Pancreas (tissue), 10 donors: ENCODE measurements around the gene CEP131. TPM values are rescaled to one million over a fixed set of nuclear protein-coding genes. Genes with fewer than 3 reads are reported as not detected.

Source experiments
- ATAC-seq, 4 donors: fragments of 200-7000 bp; cut with Tn5 transposase; one replicate each; pipeline versions ENCODE4 v1.8.0 to v1.9.1; 2020; ENCODE audit warnings: mild to moderate bottlenecking in 4 of 4, moderate library complexity in 4 of 4
- DNase-seq, 6 donors: peaks; one replicate each; pipeline ENCODE4 v3.0.0-alpha.2; 2020
- FAIRE-seq: peaks from 2 replicates; lab custom pipeline; 2012; peaks lifted over from hg19 to GRCh38; lab: Jason Lieb, UNC
- H3K27ac ChIP-seq, 4 donors: fragments of 200-600 bp; sonication (generic); 1 replicate in 3 of 4; 2 replicates in 1 of 4; pipeline versions ENCODE4 v1.5.0 to v1.8.0; 2020
- H3K27me3 ChIP-seq, 4 donors: fragments of 200-600 bp; one replicate each; pipeline ENCODE4 v1.8.0; 2021
- H3K36me3 ChIP-seq, 3 donors: fragments of 200-600 bp; sonication (generic) in 1 of 3; one replicate each; pipeline versions ENCODE4 v1.5.0 to v1.8.0; 2020 to 2021
- H3K4me1 ChIP-seq, 3 donors: fragments of 200-600 bp; one replicate each; pipeline ENCODE4 v1.8.0; 2021
- H3K4me3 ChIP-seq, 4 donors: fragments of 200-600 bp; sonication (generic) in 2 of 4; one replicate each; pipeline versions ENCODE4 v1.5.0 to v1.8.0; 2020 to 2021
- H3K9me3 ChIP-seq, 4 donors: fragments of 200-600 bp; one replicate each; pipeline ENCODE4 v1.8.0; 2021
- WGBS, 2 donors: extraction: QIAGEN DNeasy Blood & Tissue Kit; methylation state at CpG; one replicate each; pipeline ENCODE4 v1.1.7; 2013; 5-methylcytosine and 5-hydroxymethylcytosine counted together
- intact Hi-C, 3 donors: fragments of 100-400 bp; cut with DNase I; formaldehyde crosslinking; loops; one replicate each; pipeline versions ENCODE4 v1.11.1 to v1.14.2; 2022
- polyA plus RNA-seq, 2 donors: library from polyadenylated mRNA; stranded (reverse); fragments of 200-250 nt; gene quantifications; one replicate each; pipeline ENCODE4 v1.2.3, GENCODE V29; 2013
- total RNA-seq, 6 donors: library from RNA; stranded (reverse); fragmentation: NEBNext Ultra II Directional in 4 of 6; extraction: Animal tissue kit (Norgen Biotek cat#: 25700) in 4 of 6; gene quantifications; one replicate each; pipeline versions ENCODE4 v1.2.1 to v1.2.4, GENCODE V29; 2021 to 2023
- TF ChIP-seq, protein P1 (sequence below), 4 donors: fragments of 200-600 bp; sonication (generic) in 3 of 4; IDR thresholded peaks; one replicate each; pipeline versions ENCODE4 v1.5.0 to v1.8.0; 2021; ENCODE audit warnings: antibody characterized with exemption in 4 of 4
- donor health status: healthy with polysubstance abuse.
- donor health status: DM: no; HTN: no; CAD: no; lungs with moderate emphysema.
- donor health status: DM: no; HTN: no; CAD: no.
- donor health status: control.
- donor health status: control.
- donor health status: Bipolar disorder and iron deficiency.
- donor health status: DM: yes; HTN: yes; CAD: no.
- donor health status: DM: no; HTN: no; CAD: no.
- donor health status: DM: no; HTN: no; CAD: no.
- donor health status: DM: yes; HTN: yes; CAD: no.

CEP131 gene
- total and polyA plus RNA-seq, 8 donors = 3.4 to 22.8 (median 4.6) TPM

DNA sequence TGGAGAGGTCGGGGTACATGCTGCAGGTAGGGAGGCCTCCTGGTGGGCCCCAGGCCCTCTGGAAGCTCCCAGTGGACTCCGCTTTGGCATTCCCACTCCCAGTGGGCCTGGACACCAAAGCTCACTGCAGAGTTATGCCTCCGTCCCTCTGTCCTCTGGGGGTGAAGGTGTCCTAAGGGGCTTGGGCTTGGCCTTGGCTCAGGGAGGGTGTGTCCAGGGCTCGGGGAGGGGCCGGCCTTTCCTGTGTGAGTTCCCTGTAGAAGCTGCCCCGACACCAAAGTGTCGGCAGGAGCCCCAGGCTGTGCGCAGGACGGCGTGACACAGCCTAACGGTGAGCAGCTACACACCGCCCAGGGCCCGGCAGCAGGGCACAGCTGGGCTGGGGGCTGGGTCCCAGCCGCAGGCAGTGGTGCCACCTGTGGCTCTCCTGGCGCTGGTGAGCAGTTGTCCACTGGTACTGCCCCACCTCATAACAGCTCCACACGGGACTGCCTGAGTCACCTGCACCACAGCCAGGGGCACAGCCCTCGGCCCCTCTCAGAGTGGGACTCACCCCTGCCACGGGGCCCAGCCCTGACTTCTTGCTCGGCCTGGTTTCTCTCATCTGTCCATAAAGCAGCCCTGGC lies 10.0 kb upstream of the CEP131 start:
- Histone ChIP-seq H3K27ac (no peak overlapping the region), H3K36me3 (peaks cover 0 to 8% (median 0%) of the 10 kb centered on the region in 3 donors), H3K27me3 (no peaks in the 10 kb centered on the region), H3K4me3 (no peak overlapping the region), H3K9me3 (no peaks in the 10 kb centered on the region), H3K4me1 (peaks cover 0 to 5% (median 3%) of the 10 kb centered on the region in 3 donors)
- FAIRE-seq (no peak), ATAC-seq (no peak), DNase-seq (peak in 1 of 6 donors; percentile 27)
- intact Hi-C loops = no loop called here
- 87 to 96% methylated on average over 17 to 19 of the region's 19 CpGs for WGBS, 2 donors
- TF ChIP-seq, protein P1, sequence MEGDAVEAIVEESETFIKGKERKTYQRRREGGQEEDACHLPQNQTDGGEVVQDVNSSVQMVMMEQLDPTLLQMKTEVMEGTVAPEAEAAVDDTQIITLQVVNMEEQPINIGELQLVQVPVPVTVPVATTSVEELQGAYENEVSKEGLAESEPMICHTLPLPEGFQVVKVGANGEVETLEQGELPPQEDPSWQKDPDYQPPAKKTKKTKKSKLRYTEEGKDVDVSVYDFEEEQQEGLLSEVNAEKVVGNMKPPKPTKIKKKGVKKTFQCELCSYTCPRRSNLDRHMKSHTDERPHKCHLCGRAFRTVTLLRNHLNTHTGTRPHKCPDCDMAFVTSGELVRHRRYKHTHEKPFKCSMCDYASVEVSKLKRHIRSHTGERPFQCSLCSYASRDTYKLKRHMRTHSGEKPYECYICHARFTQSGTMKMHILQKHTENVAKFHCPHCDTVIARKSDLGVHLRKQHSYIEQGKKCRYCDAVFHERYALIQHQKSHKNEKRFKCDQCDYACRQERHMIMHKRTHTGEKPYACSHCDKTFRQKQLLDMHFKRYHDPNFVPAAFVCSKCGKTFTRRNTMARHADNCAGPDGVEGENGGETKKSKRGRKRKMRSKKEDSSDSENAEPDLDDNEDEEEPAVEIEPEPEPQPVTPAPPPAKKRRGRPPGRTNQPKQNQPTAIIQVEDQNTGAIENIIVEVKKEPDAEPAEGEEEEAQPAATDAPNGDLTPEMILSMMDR (IDR thresholded peaks at IDR 0.05) = no peak

DNA sequence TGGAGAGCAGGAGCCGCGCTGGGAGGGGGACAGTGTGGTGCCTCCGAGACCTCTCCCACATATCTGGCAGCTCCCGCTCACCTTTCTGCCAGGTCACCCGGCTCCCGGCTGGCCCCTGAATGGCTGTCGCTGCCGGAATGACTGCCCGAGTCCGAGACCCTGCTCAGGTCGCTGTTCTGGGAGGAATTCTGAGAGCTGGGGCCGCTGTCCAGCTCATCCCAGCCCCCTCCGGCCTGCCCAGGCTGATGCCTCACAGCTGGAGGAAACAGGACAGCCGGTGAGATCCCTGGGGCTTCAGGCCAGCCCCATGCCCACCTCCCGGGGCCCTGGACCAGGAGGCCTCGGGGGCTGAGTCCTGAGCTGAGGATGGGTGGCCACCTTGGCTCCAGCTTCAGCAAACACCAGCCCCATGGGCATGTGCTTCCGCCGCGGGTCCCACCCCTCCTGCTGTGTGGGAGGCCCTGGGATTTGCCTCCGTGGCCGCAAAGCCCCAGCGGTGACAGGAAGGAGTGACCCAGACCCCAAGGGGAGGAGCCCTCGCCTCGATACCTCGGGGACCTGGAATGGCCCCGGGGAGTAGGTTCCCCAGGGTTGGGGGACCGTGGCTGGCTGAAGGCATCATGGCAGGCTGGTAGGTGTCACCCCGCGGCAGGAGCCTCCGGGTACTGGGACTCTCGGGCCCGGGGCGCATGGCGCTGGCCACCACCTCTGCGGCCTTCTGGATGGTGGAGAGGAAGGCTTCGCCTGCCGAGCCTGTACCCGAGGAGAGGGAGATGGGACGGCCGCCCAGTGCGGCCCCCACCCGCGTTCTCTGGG lies 9.2 kb upstream of the CEP131 start:
- Histone ChIP-seq H3K36me3 (peaks cover 0 to 8% (median 0%) of the 10 kb centered on the region in 3 donors), H3K27ac (no peak overlapping the region), H3K4me3 (no peak overlapping the region), H3K4me1 (no peaks in the 10 kb centered on the region), H3K27me3 (no peaks in the 10 kb centered on the region), H3K9me3 (no peaks in the 10 kb centered on the region)
- peak in 3 of 6 donors; percentile 13 to 76 (median 36) for DNase-seq
- WGBS, 2 donors = 92 to 94% methylated on average over 43 of the region's 43 CpGs
- no peak for FAIRE-seq
- no peak for ATAC-seq
- intact Hi-C loops = no loop called here
- TF ChIP-seq, protein P1 (IDR thresholded peaks at IDR 0.05) = no peak

DNA sequence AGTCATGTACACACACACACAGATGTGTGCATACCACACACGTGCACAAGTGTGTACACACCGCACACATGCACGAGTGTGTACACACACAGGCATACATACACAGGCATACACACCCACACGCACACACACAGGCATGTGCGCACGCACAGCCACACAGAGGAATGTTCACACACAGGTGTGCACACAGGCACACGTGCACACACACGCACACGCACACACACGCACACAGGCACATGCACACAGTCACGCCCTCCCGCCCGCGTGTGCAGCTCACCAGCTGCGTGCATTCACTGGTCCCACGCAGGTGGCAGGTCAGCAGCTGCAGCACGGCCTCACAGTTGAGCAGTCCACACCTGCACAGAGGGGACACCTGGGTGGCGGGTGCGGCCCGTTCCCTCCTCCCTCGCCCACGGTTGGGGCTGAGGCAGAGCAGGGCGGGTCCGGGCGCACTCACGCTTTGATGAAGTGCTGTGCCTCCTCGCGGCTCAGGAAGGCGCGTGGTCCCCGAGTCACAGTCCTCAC lies 8.4 kb upstream of the CEP131 start:
- H3K27me3 ChIP-seq = no peaks in the 10 kb centered on the region
- no peaks in the 10 kb centered on the region for H3K4me1 ChIP-seq
- TF ChIP-seq, protein P1 (IDR thresholded peaks at IDR 0.05) = no peak
- no peak overlapping the region for H3K4me3 ChIP-seq
- intact Hi-C loops = no loop called here
- FAIRE-seq (no peak), DNase-seq (peak in 1 of 6 donors; percentile 29), ATAC-seq (no peak)
- H3K27ac ChIP-seq = no peak overlapping the region
- H3K36me3 ChIP-seq = peaks cover 0 to 8% (median 0%) of the 10 kb centered on the region in 3 donors
- no peaks in the 10 kb centered on the region for H3K9me3 ChIP-seq
- 90 to 91% methylated on average over 30 to 31 of the region's 31 CpGs for WGBS, 2 donors

DNA sequence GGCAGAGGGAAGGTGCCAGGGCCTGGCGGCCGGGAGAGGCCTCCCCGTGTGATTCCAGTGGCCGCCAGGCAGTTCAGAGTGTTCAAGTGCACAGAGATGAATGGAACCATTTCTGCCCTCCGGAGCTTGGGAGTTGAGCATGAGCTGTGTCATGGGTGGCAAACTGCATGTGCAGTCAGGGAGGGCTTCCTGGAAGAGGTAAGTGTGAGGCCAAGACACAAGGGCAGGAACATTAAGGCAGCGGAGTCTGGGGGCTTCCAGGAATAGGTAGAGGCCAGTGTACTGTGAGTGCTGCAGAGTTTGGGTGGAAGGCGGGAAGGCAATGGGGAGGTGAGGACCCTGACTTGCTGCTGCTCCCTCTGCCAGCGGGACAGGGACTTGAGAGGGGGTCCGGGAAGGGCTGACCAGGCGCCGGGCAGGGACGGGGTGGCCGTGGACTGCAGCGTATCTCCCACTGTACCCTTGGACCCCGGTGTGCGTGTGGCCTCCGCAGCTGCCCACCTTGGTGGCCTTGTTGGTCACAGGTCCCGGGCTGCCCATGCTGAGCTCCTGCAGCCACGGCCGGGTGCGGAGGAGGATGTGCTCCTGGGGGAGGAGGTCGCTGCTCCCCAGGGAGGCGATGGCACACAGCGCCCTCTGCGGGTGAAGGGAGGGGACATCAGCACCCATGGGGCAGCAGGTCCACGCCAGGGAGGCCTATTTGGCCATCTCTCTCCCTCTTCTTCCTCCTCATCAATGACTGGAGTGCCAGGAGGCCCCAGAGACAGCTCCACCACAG lies 7.5 kb upstream of the CEP131 start:
- Histone ChIP-seq H3K9me3 (no peaks in the 10 kb centered on the region), H3K27me3 (no peaks in the 10 kb centered on the region), H3K36me3 (peaks cover 0 to 8% (median 0%) of the 10 kb centered on the region in 3 donors), H3K4me1 (no peaks in the 10 kb centered on the region), H3K4me3 (no peak overlapping the region), H3K27ac (no peak overlapping the region)
- DNase-seq = peak in 3 of 6 donors; percentile 17 to 79 (median 50)
- FAIRE-seq = no peak
- peak in 3 of 4 donors; percentile 14 to 33 (median 27) for ATAC-seq
- TF ChIP-seq, protein P1 (IDR thresholded peaks at IDR 0.05) = peak in 1 of 4 donors; percentile 8
- WGBS, 2 donors = 89 to 90% methylated on average over 24 to 26 of the region's 26 CpGs
- intact Hi-C loops = no loop called here
